Liver (tissue), 9 donors: ENCODE results near the gene SOWAHC. TPM values are rescaled to one million over a fixed set of nuclear protein-coding genes. Genes with fewer than 3 reads are reported as not detected.

ENCODE experiments used
- DNase-seq: peaks from one replicate; pipeline ENCODE4 v3.0.0-alpha.2; 2017; ENCODE audit warnings: low spot score
- H3K27ac ChIP-seq, 2 donors: one replicate each; pipeline ENCODE4 v1.7.0; 2013; ENCODE audit warnings: inconsistent platforms in 2 of 2, low read length in 2 of 2, control low read depth in 1 of 2, low read depth in 1 of 2, mild to moderate bottlenecking in 1 of 2
- H3K27me3 ChIP-seq, 4 donors: one replicate each; pipeline versions ENCODE4 v1.6.1 to v1.7.0; 2013; ENCODE audit warnings: low read length in 3 of 4, inconsistent platforms in 1 of 4, mild to moderate bottlenecking in 1 of 4, moderate library complexity in 1 of 4; ENCODE audit not compliant: control insufficient read depth in 4 of 4, insufficient read depth in 4 of 4
- H3K36me3 ChIP-seq, 4 donors: one replicate each; pipeline versions ENCODE4 v1.6.1 to v1.7.0; 2013; ENCODE audit warnings: low read length in 3 of 4, mild to moderate bottlenecking in 3 of 4, low read depth in 1 of 4, moderate library complexity in 1 of 4; ENCODE audit not compliant: control insufficient read depth in 4 of 4, insufficient read depth in 3 of 4
- H3K4me1 ChIP-seq, 4 donors: one replicate each; pipeline versions ENCODE4 v1.6.1 to v1.7.0; 2013; ENCODE audit warnings: low read length in 3 of 4, mild to moderate bottlenecking in 3 of 4, moderate library complexity in 1 of 4; ENCODE audit not compliant: control insufficient read depth in 4 of 4, insufficient read depth in 4 of 4
- H3K4me3 ChIP-seq, 3 donors: one replicate each; pipeline versions ENCODE4 v1.6.1 to v1.7.0; 2013; ENCODE audit warnings: low read length in 3 of 3, control low read depth in 1 of 3, low read depth in 1 of 3, mild to moderate bottlenecking in 1 of 3
- H3K9ac ChIP-seq, 2 donors: one replicate each; pipeline ENCODE4 v1.7.0; 2013; ENCODE audit warnings: low read length in 2 of 2, mild to moderate bottlenecking in 2 of 2, moderate library complexity in 2 of 2, control low read depth in 1 of 2, low read depth in 1 of 2
- H3K9me3 ChIP-seq, 4 donors: one replicate each; pipeline versions ENCODE4 v1.6.1 to v1.7.0; 2013; ENCODE audit warnings: low read length in 3 of 4; ENCODE audit not compliant: control insufficient read depth in 4 of 4
- ATF3 ChIP-seq: IDR thresholded peaks from 2 replicates; pipeline ENCODE4 v1.6.1; 2016; ENCODE audit warnings: antibody characterized with exemption
- CTCF ChIP-seq: fragments of 150-350 bp; IDR thresholded peaks from 2 replicates; pipeline ENCODE4 v1.5.1; 2017; ENCODE audit warnings: improper control_type of control experiment, low read depth, low read length; ENCODE audit not compliant: missing input control
- EGR1 ChIP-seq, 2 donors: IDR thresholded peaks; 2 replicates each; pipeline ENCODE4 v1.6.1; 2016 to 2018; ENCODE audit warnings: antibody characterized with exemption in 2 of 2, low read depth in 2 of 2
- FOXA1 ChIP-seq: IDR thresholded peaks from 2 replicates; pipeline ENCODE4 v1.6.1; 2016; ENCODE audit warnings: antibody characterized with exemption
- FOXA2 ChIP-seq: IDR thresholded peaks from 2 replicates; pipeline ENCODE4 v1.6.1; 2016; ENCODE audit warnings: antibody characterized with exemption
- GABPA ChIP-seq, 2 donors: IDR thresholded peaks in 1 of 2; conservative IDR thresholded peaks in 1 of 2; 2 replicates each; pipeline ENCODE4 v1.6.1; 2016; ENCODE audit warnings: antibody characterized with exemption in 2 of 2, mild to moderate bottlenecking in 1 of 2, moderate library complexity in 1 of 2
- HNF4A ChIP-seq, 2 donors: conservative IDR thresholded peaks; 2 replicates each; pipeline ENCODE4 v1.6.1; 2016; ENCODE audit warnings: antibody characterized with exemption in 2 of 2, mild to moderate bottlenecking in 2 of 2
- HNF4G ChIP-seq: IDR thresholded peaks from 2 replicates; pipeline ENCODE4 v1.6.1; 2016; ENCODE audit warnings: antibody characterized with exemption
- JUND ChIP-seq, 2 donors: IDR thresholded peaks; 2 replicates each; pipeline ENCODE4 v1.6.1; 2016; ENCODE audit warnings: antibody characterized with exemption in 2 of 2
- MAX ChIP-seq: IDR thresholded peaks from 2 replicates; pipeline ENCODE4 v1.6.1; 2016; ENCODE audit warnings: antibody characterized with exemption
- NR2F2 ChIP-seq: IDR thresholded peaks from 2 replicates; pipeline ENCODE4 v1.6.1; 2016; ENCODE audit warnings: antibody characterized with exemption
- RAD21 ChIP-seq, 2 donors: IDR thresholded peaks; 2 replicates each; pipeline ENCODE4 v1.6.1; 2016; ENCODE audit warnings: antibody characterized with exemption in 2 of 2, mild to moderate bottlenecking in 2 of 2
- REST ChIP-seq: IDR thresholded peaks from 2 replicates; pipeline ENCODE4 v1.6.1; 2016; ENCODE audit warnings: antibody characterized with exemption, mild to moderate bottlenecking
- RXRA ChIP-seq, 2 donors: IDR thresholded peaks; 2 replicates each; pipeline ENCODE4 v1.6.1; 2017 to 2018; ENCODE audit warnings: antibody characterized with exemption in 2 of 2, mild to moderate bottlenecking in 1 of 2
- SP1 ChIP-seq: IDR thresholded peaks from 2 replicates; pipeline ENCODE4 v1.6.1; 2018; ENCODE audit warnings: antibody characterized with exemption, mild to moderate bottlenecking
- TAF1 ChIP-seq: conservative IDR thresholded peaks from 2 replicates; pipeline ENCODE4 v1.6.1; 2016; ENCODE audit warnings: antibody characterized with exemption, mild to moderate bottlenecking
- YY1 ChIP-seq: IDR thresholded peaks from 2 replicates; pipeline ENCODE4 v1.6.1; 2016; ENCODE audit warnings: antibody characterized with exemption, mild to moderate bottlenecking
- ZBTB33 ChIP-seq: IDR thresholded peaks from 2 replicates; pipeline ENCODE4 v1.6.1; 2016; ENCODE audit warnings: antibody characterized with exemption
- WGBS: extraction: QIAGEN DNeasy Blood & Tissue Kit; methylation state at CpG from one replicate; pipeline ENCODE4 v1.1.7; 2013; 5-methylcytosine and 5-hydroxymethylcytosine counted together
- polyA plus RNA-seq, 2 donors: library from polyadenylated mRNA; stranded (reverse) in 1 of 2; unstranded in 1 of 2; fragments of 200-250 nt in 1 of 2; fragments of >200 nt in 1 of 2; fragmentation: Nextera tagmentation in 1 of 2; extraction: Ambion mirVana in 1 of 2; gene quantifications; one replicate each; pipeline versions ENCODE4 v1.2.1 to v1.2.3, GENCODE V29; 2013 to 2015
- total RNA-seq, 2 donors: library from RNA; depleted of rRNA; stranded (reverse); fragments of >200 nt; gene quantifications; one replicate each; pipeline ENCODE4 v1.2.3, GENCODE V29; 2014
- donor health status: healthy.
- donor health status: healthy.
- donor health status: healthy.
- donor health status: healthy.
- donor health status: healthy.

SOWAHC gene
- total and polyA plus RNA-seq, 4 donors: 7.0 to 16.9 (median 9.2) TPM

- Histone ChIP-seq H3K4me1 (peaks cover 4 to 30% (median 20%) of the 10 kb centered on the region in 4 donors), H3K9me3 (no peaks in the 10 kb centered on the region), H3K4me3 (peak overlapping the region; percentile 68 to 96 (median 85)), H3K27ac (peak overlapping the region; percentile 91), H3K27me3 (no peaks in the 10 kb centered on the region), H3K9ac (peak overlapping the region; percentile 45 to 68), H3K36me3 (no peaks in the 10 kb centered on the region)
- TF ChIP-seq FOXA2 (no peak), SP1 (no peak), TAF1 (no peak), HNF4G (no peak), HNF4A (conservative IDR thresholded peaks at IDR 0.05) (no peak), REST (no peak), ATF3 (no peak), FOXA1 (no peak), MAX (no peak), YY1 (no peak)
- WGBS: 4% methylated on average over 90 of the region's 90 CpGs
- no peak for DNase-seq
Measured at GRCh38 chr2:109614715-109615636, 812 bp downstream of the SOWAHC start.

- no peak for DNase-seq
- Histone ChIP-seq H3K9ac (peak overlapping the region; percentile 45 to 75), H3K4me3 (peak overlapping the region; percentile 68 to 96 (median 85)), H3K36me3 (no peaks in the 10 kb centered on the region), H3K27ac (peak overlapping the region; percentile 91), H3K27me3 (no peaks in the 10 kb centered on the region), H3K9me3 (no peaks in the 10 kb centered on the region), H3K4me1 (peaks cover 4 to 33% (median 20%) of the 10 kb centered on the region in 4 donors)
- WGBS: 15% methylated on average over 24 of the region's 24 CpGs
- TF ChIP-seq JUND (IDR thresholded peaks at IDR 0.05) (no peak), FOXA2 (no peak), SP1 (no peak), HNF4G (peak; percentile 68), GABPA (IDR thresholded peaks at IDR 0.05 in 1 of 2, conservative IDR thresholded peaks at IDR 0.05 in 1 of 2) (no peak), RXRA (IDR thresholded peaks at IDR 0.05) (peak; percentile 59 to 76), FOXA1 (no peak), YY1 (peak; percentile 36), RAD21 (IDR thresholded peaks at IDR 0.05) (peak; percentile 55), EGR1 (IDR thresholded peaks at IDR 0.05; ENCODE audit: low read depth in 2 of 2) (no peak), HNF4A (conservative IDR thresholded peaks at IDR 0.05) (peak; percentile 83 to 91), CTCF (peak; percentile 13), TAF1 (no peak), REST (peak; percentile 28), ZBTB33 (no peak), MAX (no peak), NR2F2 (peak; percentile 13)
Measured at GRCh38 chr2:109615637-109616144, 1.5 kb downstream of the SOWAHC start.
